ENCODE data around the gene KRTAP9-7. TPM values are rescaled to one million over a fixed set of nuclear protein-coding genes. Genes with fewer than 3 reads are reported as not detected.

Gene KRTAP9-7
- total and polyA plus RNA-seq, 2 experiments from 2014 or later = not detected

GRCh38 chr17:41315814-41316445 is 40.4 kb downstream of the KRTAP9-7 start:
- TF ChIP-seq EZH2phosphoT487 (IDR thresholded peaks at IDR 0.05; ENCODE audit: low read depth, severe bottlenecking, unreplicated experiment) = no peak
- TF ChIP-seq EZH2 (IDR thresholded peaks at IDR 0.05; ENCODE audit: borderline replicate concordance) = no peak
- TF ChIP-seq, protein P1, sequence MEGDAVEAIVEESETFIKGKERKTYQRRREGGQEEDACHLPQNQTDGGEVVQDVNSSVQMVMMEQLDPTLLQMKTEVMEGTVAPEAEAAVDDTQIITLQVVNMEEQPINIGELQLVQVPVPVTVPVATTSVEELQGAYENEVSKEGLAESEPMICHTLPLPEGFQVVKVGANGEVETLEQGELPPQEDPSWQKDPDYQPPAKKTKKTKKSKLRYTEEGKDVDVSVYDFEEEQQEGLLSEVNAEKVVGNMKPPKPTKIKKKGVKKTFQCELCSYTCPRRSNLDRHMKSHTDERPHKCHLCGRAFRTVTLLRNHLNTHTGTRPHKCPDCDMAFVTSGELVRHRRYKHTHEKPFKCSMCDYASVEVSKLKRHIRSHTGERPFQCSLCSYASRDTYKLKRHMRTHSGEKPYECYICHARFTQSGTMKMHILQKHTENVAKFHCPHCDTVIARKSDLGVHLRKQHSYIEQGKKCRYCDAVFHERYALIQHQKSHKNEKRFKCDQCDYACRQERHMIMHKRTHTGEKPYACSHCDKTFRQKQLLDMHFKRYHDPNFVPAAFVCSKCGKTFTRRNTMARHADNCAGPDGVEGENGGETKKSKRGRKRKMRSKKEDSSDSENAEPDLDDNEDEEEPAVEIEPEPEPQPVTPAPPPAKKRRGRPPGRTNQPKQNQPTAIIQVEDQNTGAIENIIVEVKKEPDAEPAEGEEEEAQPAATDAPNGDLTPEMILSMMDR (IDR thresholded peaks at IDR 0.05; ENCODE audit: poor library complexity) = no peak
- H3K36me3 ChIP-seq (replicated peaks; ENCODE audit: insufficient read depth, low read depth) = no peaks in the 10 kb centered on the region
- H3K4me1 ChIP-seq (ENCODE audit: insufficient read depth) = no peaks in the 10 kb centered on the region
- no peak overlapping the region for H3K4me2 ChIP-seq
- H3K4me3 ChIP-seq = no peak overlapping the region
- DNase-seq (ENCODE audit: low spot score) = no peak
- no peak overlapping the region for H3K27ac ChIP-seq
- peaks cover 6% of the 10 kb centered on the region for H3K27me3 ChIP-seq
- peaks cover 5% of the 10 kb centered on the region for H3K9me3 ChIP-seq (ENCODE audit: low read depth)
- 79% methylated on average over 17 of the region's 17 CpGs for WGBS (ENCODE audit: low lambda C conversion rate, missing lambda C conversion rate)
- H2AFZ ChIP-seq = no peak overlapping the region
- no peaks in the 10 kb centered on the region for H3K79me2 ChIP-seq
- H3K9me2 ChIP-seq (replicated peaks; ENCODE audit: insufficient read depth) = no peaks in the 10 kb centered on the region
- H4K20me1 ChIP-seq (ENCODE audit: insufficient read depth, poor library complexity, severe bottlenecking) = no peaks in the 10 kb centered on the region

DNA sequence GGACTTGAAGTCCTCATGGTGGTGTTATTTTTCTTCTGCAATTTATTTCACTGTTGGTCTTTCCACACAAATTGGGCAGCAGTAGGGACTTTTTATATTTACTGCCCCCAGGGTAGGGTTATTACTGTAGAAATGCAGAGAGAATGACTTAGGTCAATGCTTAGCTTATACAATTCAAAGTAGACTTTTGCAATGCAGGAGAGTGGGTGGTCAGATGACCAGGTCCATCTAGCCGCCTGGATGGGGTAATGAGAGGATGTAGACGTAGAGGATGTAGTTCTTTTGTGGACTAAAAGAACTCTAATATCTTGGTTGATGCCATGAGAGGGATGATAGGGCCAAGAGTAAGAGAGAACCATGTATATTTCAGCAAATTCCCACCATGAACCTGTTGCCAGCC is 42.7 kb downstream of the KRTAP9-7 start:
- no peak overlapping the region for H3K27ac ChIP-seq
- peaks cover 6% of the 10 kb centered on the region for H3K27me3 ChIP-seq
- H3K4me3 ChIP-seq = no peak overlapping the region
- no peaks in the 10 kb centered on the region for H3K4me1 ChIP-seq (ENCODE audit: insufficient read depth)
- no peak for DNase-seq (ENCODE audit: low spot score)
- H3K9me2 ChIP-seq (replicated peaks; ENCODE audit: insufficient read depth) = no peaks in the 10 kb centered on the region
- no peak overlapping the region for H2AFZ ChIP-seq
- peaks cover 5% of the 10 kb centered on the region for H3K9me3 ChIP-seq (ENCODE audit: low read depth)
- no peak overlapping the region for H3K4me2 ChIP-seq
- H3K79me2 ChIP-seq = no peaks in the 10 kb centered on the region
- WGBS (ENCODE audit: low lambda C conversion rate, missing lambda C conversion rate) = 97% methylated on average over 2 of the region's 2 CpGs
- no peaks in the 10 kb centered on the region for H3K36me3 ChIP-seq (replicated peaks; ENCODE audit: insufficient read depth, low read depth)
- TF ChIP-seq, protein P1 (IDR thresholded peaks at IDR 0.05; ENCODE audit: poor library complexity) = no peak
- TF ChIP-seq EZH2 (IDR thresholded peaks at IDR 0.05; ENCODE audit: borderline replicate concordance) (no peak), EZH2phosphoT487 (IDR thresholded peaks at IDR 0.05; ENCODE audit: low read depth, severe bottlenecking, unreplicated experiment) (no peak)
- no peaks in the 10 kb centered on the region for H4K20me1 ChIP-seq (ENCODE audit: insufficient read depth, poor library complexity, severe bottlenecking)

- H3K27ac ChIP-seq = no peak overlapping the region
- no peaks in the 10 kb centered on the region for H3K79me2 ChIP-seq
- no peaks in the 10 kb centered on the region for H3K4me1 ChIP-seq (ENCODE audit: insufficient read depth)
- 42% methylated on average over 5 of the region's 5 CpGs for WGBS (ENCODE audit: low lambda C conversion rate, missing lambda C conversion rate)
- peaks cover 5% of the 10 kb centered on the region for H3K9me3 ChIP-seq (ENCODE audit: low read depth)
- H2AFZ ChIP-seq = no peak overlapping the region
- H3K4me3 ChIP-seq = no peak overlapping the region
- H3K36me3 ChIP-seq (replicated peaks; ENCODE audit: insufficient read depth, low read depth) = no peaks in the 10 kb centered on the region
- H3K9me2 ChIP-seq (replicated peaks; ENCODE audit: insufficient read depth) = no peaks in the 10 kb centered on the region
- no peaks in the 10 kb centered on the region for H3K27me3 ChIP-seq
- DNase-seq (ENCODE audit: low spot score) = peak; percentile 68
- no peaks in the 10 kb centered on the region for H4K20me1 ChIP-seq (ENCODE audit: insufficient read depth, poor library complexity, severe bottlenecking)
- no peak overlapping the region for H3K4me2 ChIP-seq
- TF ChIP-seq EZH2phosphoT487 (IDR thresholded peaks at IDR 0.05; ENCODE audit: low read depth, severe bottlenecking, unreplicated experiment) (no peak), EZH2 (IDR thresholded peaks at IDR 0.05; ENCODE audit: borderline replicate concordance) (no peak)
- TF ChIP-seq, protein P1 (IDR thresholded peaks at IDR 0.05; ENCODE audit: poor library complexity) = peak; percentile 77
These were observed 46.8 kb downstream of the KRTAP9-7 start for GRCh38 chr17:41322094-41322902.
